ENCODE measurements around the gene TUBA4A. TPM values are rescaled to one million over a fixed set of nuclear protein-coding genes. Genes with fewer than 3 reads are reported as not detected.
A peak's percentile ranks its signal among the peaks of the same experiment; 100 is the strongest.

The TUBA4A gene
- total RNA-seq, 1 donor from 2014 or later, result 18.0 TPM

DNA sequence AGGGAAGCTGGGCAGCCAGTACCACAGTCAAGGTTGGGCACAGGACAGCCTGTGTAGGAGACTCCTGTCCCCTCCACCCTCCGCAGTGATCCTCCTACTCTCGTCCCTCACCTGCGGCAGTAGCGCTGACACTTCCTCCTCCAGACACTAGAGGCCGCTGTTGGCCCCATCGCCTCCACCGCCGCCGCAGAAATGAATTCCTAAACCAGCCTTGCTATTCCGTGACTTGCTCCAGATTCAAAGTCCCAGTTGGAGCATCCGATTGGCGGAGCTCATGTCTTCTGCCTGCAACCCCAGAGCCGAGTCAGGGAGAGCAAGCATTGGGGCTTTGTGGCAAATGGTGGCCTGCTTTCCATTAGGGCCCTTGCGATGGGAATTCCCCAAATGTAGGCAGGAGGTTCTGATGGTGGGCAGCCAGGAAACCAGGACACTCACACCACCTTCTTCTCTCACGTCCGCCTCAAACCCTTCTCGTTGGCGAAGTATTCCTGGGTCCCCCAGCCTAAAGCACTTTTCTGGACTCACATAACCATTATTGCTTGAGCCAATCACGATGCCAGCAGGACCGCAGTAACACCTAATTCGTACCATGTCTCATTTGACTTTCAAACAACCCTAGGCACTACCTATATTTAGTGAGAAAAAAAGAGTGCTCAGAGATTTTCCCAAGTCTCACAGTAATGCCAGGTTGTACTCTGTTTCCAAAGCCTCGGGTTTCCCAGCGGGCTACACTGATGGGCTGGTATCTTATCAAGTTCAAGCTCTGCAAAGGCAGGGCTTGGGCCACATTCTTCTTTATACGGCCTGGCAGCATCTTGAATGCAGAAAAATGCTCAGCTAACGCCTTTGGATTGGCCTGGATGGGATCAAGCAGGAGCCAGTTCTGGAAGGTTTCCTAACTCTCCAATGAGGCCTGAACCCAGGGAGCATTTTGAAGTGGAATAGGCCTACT is 24.3 kb upstream of the TUBA4A start:
- H3K4me1 Mint-ChIP-seq (ENCODE audit: low read depth, unreplicated experiment), result peaks cover 48% of the 10 kb centered on the region
- H2AFZ ChIP-seq (ENCODE audit: low read depth, low read length), result peak overlapping the region; percentile 64
- H3K27ac Mint-ChIP-seq (ENCODE audit: unreplicated experiment), result peak overlapping the region; percentile 98
- FAIRE-seq (peak; percentile 20), DNase-seq (ENCODE audit: low read depth) (peak; percentile 60)
- TF ChIP-seq EZH2 (IDR thresholded peaks at IDR 0.05; ENCODE audit: insufficient read depth, low read length) (no peak), CTCF (IDR thresholded peaks at IDR 0.05; ENCODE audit: insufficient read depth, low read depth, low read length) (peak; percentile 78)
- H3K4me3 Mint-ChIP-seq (ENCODE audit: unreplicated experiment), result peak overlapping the region; percentile 64
- peak overlapping the region; percentile 22 for H3K4me3 ChIP-seq (ENCODE audit: insufficient read depth, low read depth, low read length)
- H3K79me2 ChIP-seq (ENCODE audit: insufficient read depth, low read length), result peaks cover 13% of the 10 kb centered on the region
- peak overlapping the region; percentile 76 for H3K4me2 ChIP-seq (ENCODE audit: low read length)
- H3K9me3 ChIP-seq (ENCODE audit: insufficient read depth, low read depth, low read length), result no peaks in the 10 kb centered on the region
- H3K36me3 Mint-ChIP-seq (ENCODE audit: low read depth, unreplicated experiment), result peaks cover 12% of the 10 kb centered on the region
- H3K36me3 ChIP-seq (ENCODE audit: insufficient read depth, low read length), result no peaks in the 10 kb centered on the region
- no peaks in the 10 kb centered on the region for H3K27me3 Mint-ChIP-seq (ENCODE audit: low read depth, unreplicated experiment)
- no peaks in the 10 kb centered on the region for H3K9me3 Mint-ChIP-seq (ENCODE audit: unreplicated experiment)
- peak overlapping the region; percentile 92 for H3K27ac ChIP-seq (ENCODE audit: low read depth, low read length)
- peak overlapping the region; percentile 83 for H3K9ac ChIP-seq (ENCODE audit: low read length)
- H3K27me3 ChIP-seq (ENCODE audit: insufficient read depth, low read length), result no peaks in the 10 kb centered on the region
- H3K4me1 ChIP-seq (ENCODE audit: insufficient read depth, low read length), result peaks cover 42% of the 10 kb centered on the region
- H4K20me1 ChIP-seq (ENCODE audit: insufficient read depth, low read length), result peaks cover 4% of the 10 kb centered on the region

- peaks cover 33% of the 10 kb centered on the region for H3K4me1 ChIP-seq (ENCODE audit: insufficient read depth, low read length)
- no peaks in the 10 kb centered on the region for H3K36me3 ChIP-seq (ENCODE audit: insufficient read depth, low read length)
- TF ChIP-seq EZH2 (IDR thresholded peaks at IDR 0.05; ENCODE audit: insufficient read depth, low read length) (no peak), CTCF (IDR thresholded peaks at IDR 0.05; ENCODE audit: insufficient read depth, low read depth, low read length) (no peak)
- Mint-ChIP-seq H3K27me3 (ENCODE audit: low read depth, unreplicated experiment) (peaks cover under 1% of the 10 kb centered on the region), H3K4me3 (ENCODE audit: unreplicated experiment) (peak overlapping the region; percentile 58), H3K36me3 (ENCODE audit: low read depth, unreplicated experiment) (no peaks in the 10 kb centered on the region), H3K4me1 (ENCODE audit: low read depth, unreplicated experiment) (peaks cover 31% of the 10 kb centered on the region), H3K9me3 (ENCODE audit: unreplicated experiment) (no peaks in the 10 kb centered on the region), H3K27ac (ENCODE audit: unreplicated experiment) (peak overlapping the region; percentile 98)
- DNase-seq (ENCODE audit: low read depth) (peak; percentile 83), FAIRE-seq (peak; percentile 86)
- H3K79me2 ChIP-seq (ENCODE audit: insufficient read depth, low read length), result no peaks in the 10 kb centered on the region
- peak overlapping the region; percentile 79 for H3K4me2 ChIP-seq (ENCODE audit: low read length)
- no peaks in the 10 kb centered on the region for H4K20me1 ChIP-seq (ENCODE audit: insufficient read depth, low read length)
- no peaks in the 10 kb centered on the region for H3K9me3 ChIP-seq (ENCODE audit: insufficient read depth, low read depth, low read length)
- peak overlapping the region; percentile 8 for H3K4me3 ChIP-seq (ENCODE audit: insufficient read depth, low read depth, low read length)
- H3K27me3 ChIP-seq (ENCODE audit: insufficient read depth, low read length), result no peaks in the 10 kb centered on the region
- peak overlapping the region; percentile 83 for H3K9ac ChIP-seq (ENCODE audit: low read length)
- peak overlapping the region; percentile 35 for H2AFZ ChIP-seq (ENCODE audit: low read depth, low read length)
- H3K27ac ChIP-seq (ENCODE audit: low read depth, low read length), result peak overlapping the region; percentile 97
These were observed 20.7 kb upstream of the TUBA4A start for GRCh38 chr2:219274361-219274921.

Data from astrocyte (in vitro differentiated cells and primary cell).